ENCODE measurements around the gene GPR39. TPM values are rescaled to one million over a fixed set of nuclear protein-coding genes. Genes with fewer than 3 reads are reported as not detected.

Gene GPR39
- total and polyA plus RNA-seq, 2 donors (not counting 1 experiment from before 2014, with no cell fraction given), result 1.00 to 1.3 TPM

- Histone ChIP-seq H3K9ac (ENCODE audit: insufficient read depth, low read length) (no peak overlapping the region), H3K4me1 (ENCODE audit: control insufficient read depth, extremely low read depth, insufficient read depth, low read length) (no peaks in the 10 kb centered on the region), H3K4me2 (ENCODE audit: extremely low read depth, insufficient read depth, low read length) (no peak overlapping the region), H3K4me3 (replicated peaks in 1 of 4; ENCODE audit: control extremely low read depth in 1 of 4, insufficient read depth in 1 of 4, low read depth in 3 of 4, low read length in 4 of 4) (no peak overlapping the region), H3K79me2 (ENCODE audit: control insufficient read depth, insufficient read depth, low read length) (no peaks in the 10 kb centered on the region), H3K9me3 (ENCODE audit: control insufficient read depth, insufficient read depth, low read depth, low read length) (no peaks in the 10 kb centered on the region), H3K36me3 (ENCODE audit: control insufficient read depth, insufficient read depth, low read length) (no peaks in the 10 kb centered on the region), H2AFZ (ENCODE audit: low read length) (no peak overlapping the region), H3K27ac (ENCODE audit: insufficient read depth, low read length) (no peak overlapping the region), H4K20me1 (ENCODE audit: control insufficient read depth, extremely low read depth, insufficient read depth, low read length) (no peaks in the 10 kb centered on the region), H3K27me3 (ENCODE audit: control insufficient read depth, insufficient read depth, low read length) (no peaks in the 10 kb centered on the region)
- no peak for DNase-seq (ENCODE audit: low read depth in 2 of 2)
- TF ChIP-seq CTCF (conservative IDR thresholded peaks at IDR 0.05 in 1 of 2, IDR thresholded peaks at IDR 0.05 in 1 of 2; ENCODE audit: low read depth in 1 of 2, low read length in 2 of 2) (no peak), EZH2 (IDR thresholded peaks at IDR 0.05; ENCODE audit: low read length, missing control alignments) (no peak)
Observed at GRCh38 chr2:132478461-132479105, 62.0 kb downstream of the GPR39 start.

GRCh38 chr2:132479155-132479554 lies 62.5 kb downstream of the GPR39 start:
- Histone ChIP-seq H3K4me1 (ENCODE audit: control insufficient read depth, extremely low read depth, insufficient read depth, low read length) (no peaks in the 10 kb centered on the region), H2AFZ (ENCODE audit: low read length) (no peak overlapping the region), H3K36me3 (ENCODE audit: control insufficient read depth, insufficient read depth, low read length) (no peaks in the 10 kb centered on the region), H3K9ac (ENCODE audit: insufficient read depth, low read length) (no peak overlapping the region), H3K4me2 (ENCODE audit: extremely low read depth, insufficient read depth, low read length) (no peak overlapping the region), H3K9me3 (ENCODE audit: control insufficient read depth, insufficient read depth, low read depth, low read length) (no peaks in the 10 kb centered on the region), H3K4me3 (replicated peaks in 1 of 4; ENCODE audit: control extremely low read depth in 1 of 4, insufficient read depth in 1 of 4, low read depth in 3 of 4, low read length in 4 of 4) (no peak overlapping the region), H3K27ac (ENCODE audit: insufficient read depth, low read length) (no peak overlapping the region), H4K20me1 (ENCODE audit: control insufficient read depth, extremely low read depth, insufficient read depth, low read length) (no peaks in the 10 kb centered on the region), H3K27me3 (ENCODE audit: control insufficient read depth, insufficient read depth, low read length) (no peaks in the 10 kb centered on the region), H3K79me2 (ENCODE audit: control insufficient read depth, insufficient read depth, low read length) (no peaks in the 10 kb centered on the region)
- DNase-seq (ENCODE audit: low read depth in 2 of 2), result peak in 1 of 2 donors; percentile 53
- TF ChIP-seq CTCF (conservative IDR thresholded peaks at IDR 0.05 in 1 of 2, IDR thresholded peaks at IDR 0.05 in 1 of 2; ENCODE audit: low read depth in 1 of 2, low read length in 2 of 2) (no peak), EZH2 (IDR thresholded peaks at IDR 0.05; ENCODE audit: low read length, missing control alignments) (no peak)

- no peaks in the 10 kb centered on the region for H4K20me1 ChIP-seq (ENCODE audit: control insufficient read depth, extremely low read depth, insufficient read depth, low read length)
- no peaks in the 10 kb centered on the region for H3K4me1 ChIP-seq (ENCODE audit: control insufficient read depth, extremely low read depth, insufficient read depth, low read length)
- H3K9ac ChIP-seq (ENCODE audit: insufficient read depth, low read length), result no peak overlapping the region
- H3K4me2 ChIP-seq (ENCODE audit: extremely low read depth, insufficient read depth, low read length), result no peak overlapping the region
- H3K27me3 ChIP-seq (ENCODE audit: control insufficient read depth, insufficient read depth, low read length), result no peaks in the 10 kb centered on the region
- no peak overlapping the region for H3K4me3 ChIP-seq (replicated peaks in 1 of 4; ENCODE audit: control extremely low read depth in 1 of 4, insufficient read depth in 1 of 4, low read depth in 3 of 4, low read length in 4 of 4)
- DNase-seq (ENCODE audit: low read depth in 2 of 2), result no peak
- no peaks in the 10 kb centered on the region for H3K79me2 ChIP-seq (ENCODE audit: control insufficient read depth, insufficient read depth, low read length)
- no peak overlapping the region for H2AFZ ChIP-seq (ENCODE audit: low read length)
- no peaks in the 10 kb centered on the region for H3K36me3 ChIP-seq (ENCODE audit: control insufficient read depth, insufficient read depth, low read length)
- no peaks in the 10 kb centered on the region for H3K9me3 ChIP-seq (ENCODE audit: control insufficient read depth, insufficient read depth, low read depth, low read length)
- TF ChIP-seq EZH2 (IDR thresholded peaks at IDR 0.05; ENCODE audit: low read length, missing control alignments) (no peak), CTCF (conservative IDR thresholded peaks at IDR 0.05 in 1 of 2, IDR thresholded peaks at IDR 0.05 in 1 of 2; ENCODE audit: low read depth in 1 of 2, low read length in 2 of 2) (no peak)
- no peak overlapping the region for H3K27ac ChIP-seq (ENCODE audit: insufficient read depth, low read length)
Observed at GRCh38 chr2:132482821-132483220, 66.2 kb downstream of the GPR39 start.
